Measurements from ENCODE around the gene KDM5C. TPM values are rescaled to one million over a fixed set of nuclear protein-coding genes. Genes with fewer than 3 reads are reported as not detected.

Gene KDM5C
- total RNA-seq, 1 experiment from 2014 or later, result 98.7 TPM

GRCh38 chrX:53155512-53156206 is 69.3 kb downstream of the KDM5C start:
- Histone ChIP-seq H3K23me2 (ENCODE audit: insufficient read length, low read depth, low read length, poor library complexity, severe bottlenecking) (no peaks in the 10 kb centered on the region), H3K4me1 (ENCODE audit: insufficient read depth, low read length) (no peaks in the 10 kb centered on the region), H3T11ph (ENCODE audit: low read length) (no peak overlapping the region), H3K79me1 (ENCODE audit: insufficient read depth, low read depth, low read length, poor library complexity, severe bottlenecking) (no peaks in the 10 kb centered on the region), H3K56ac (ENCODE audit: insufficient read length, low read depth, low read length) (no peak overlapping the region), H2BK12ac (ENCODE audit: insufficient read length, low read depth, low read length) (no peak overlapping the region), H4K20me1 (ENCODE audit: control insufficient read depth, insufficient read depth, insufficient read length) (no peaks in the 10 kb centered on the region), H3K27ac (ENCODE audit: insufficient read length, low read depth, low read length) (no peak overlapping the region), H3K4me2 (ENCODE audit: insufficient read depth, insufficient read length, low read length) (no peak overlapping the region), H2BK20ac (ENCODE audit: low read depth, low read length, poor library complexity, severe bottlenecking) (no peak overlapping the region), H3K18ac (ENCODE audit: insufficient read length, low read depth, low read length) (no peak overlapping the region), H4K5ac (ENCODE audit: insufficient read length, low read depth, low read length) (no peak overlapping the region), H2BK15ac (ENCODE audit: low read depth, low read length) (no peak overlapping the region), H3K14ac (ENCODE audit: insufficient read depth, low read length) (no peak overlapping the region), H2BK120ac (ENCODE audit: low read depth, low read length, poor library complexity, severe bottlenecking) (no peak overlapping the region), H3K27me3 (ENCODE audit: insufficient read depth, low read length) (no peaks in the 10 kb centered on the region), H2AFZ (ENCODE audit: low read length) (no peak overlapping the region), H2BK5ac (ENCODE audit: insufficient read length, low read length) (no peak overlapping the region), H4K91ac (ENCODE audit: insufficient read length, low read depth, low read length) (no peak overlapping the region), H3K9ac (ENCODE audit: extremely low read depth, insufficient read length, low read length) (no peak overlapping the region), H3K79me2 (ENCODE audit: insufficient read depth, low read length) (no peaks in the 10 kb centered on the region), H3K23ac (ENCODE audit: insufficient read length, low read depth, low read length) (no peak overlapping the region), H4K8ac (replicated peaks; ENCODE audit: insufficient read length, low read depth, low read length) (no peak overlapping the region), H3K4ac (ENCODE audit: low read depth, low read length) (no peak overlapping the region), H2AK5ac (ENCODE audit: insufficient read length, low read length) (no peak overlapping the region), H3K9me3 (ENCODE audit: control insufficient read depth, low read depth, low read length) (peaks cover 32% of the 10 kb centered on the region)
- Mint-ChIP-seq H3K9me3 (peaks cover 67 to 71% of the 10 kb centered on the region in 2 experiments), H3K27ac (no peak overlapping the region), H3K4me3 (no peak overlapping the region), H3K36me3 (ENCODE audit: insufficient read depth in 1 of 3, low read depth in 3 of 3) (peaks cover 21 to 29% (median 27%) of the 10 kb centered on the region in 3 experiments), H3K4me1 (no peaks in the 10 kb centered on the region), H3K27me3 (ENCODE audit: low read depth) (no peaks in the 10 kb centered on the region; the same call in 1 of the 2 replicates)
- no CpG with 5 or more reads among the region's 8 CpGs for WGBS (ENCODE audit: extremely low coverage, insufficient read length, low lambda C conversion rate)
- no peak for TF ChIP-seq CTCF (conservative IDR thresholded peaks at IDR 0.05)
- no peak for DNase-seq
